Stimulated activated CD4-positive, alpha-beta T cell treated with anti-CD3 and anti-CD28 coated beads, Interleukin-12 subunit alpha, Interleukin-12 subunit beta, amount 100 ng/mL, for 4 hours (primary cell): Measurements from ENCODE around the gene MAMLD1.
A peak's percentile ranks its signal among the peaks of the same experiment; 100 is the strongest.
"Not testable (repeated sequence)": the region's sequence is repeated elsewhere in the genome, so short reads cannot be mapped to it uniquely, and the experiment has no call there.

Experiments used
- DNase-seq: peaks from one replicate; pipeline ENCODE4 v3.0.0-alpha.2; 2020

Gene MAMLD1

DNA sequence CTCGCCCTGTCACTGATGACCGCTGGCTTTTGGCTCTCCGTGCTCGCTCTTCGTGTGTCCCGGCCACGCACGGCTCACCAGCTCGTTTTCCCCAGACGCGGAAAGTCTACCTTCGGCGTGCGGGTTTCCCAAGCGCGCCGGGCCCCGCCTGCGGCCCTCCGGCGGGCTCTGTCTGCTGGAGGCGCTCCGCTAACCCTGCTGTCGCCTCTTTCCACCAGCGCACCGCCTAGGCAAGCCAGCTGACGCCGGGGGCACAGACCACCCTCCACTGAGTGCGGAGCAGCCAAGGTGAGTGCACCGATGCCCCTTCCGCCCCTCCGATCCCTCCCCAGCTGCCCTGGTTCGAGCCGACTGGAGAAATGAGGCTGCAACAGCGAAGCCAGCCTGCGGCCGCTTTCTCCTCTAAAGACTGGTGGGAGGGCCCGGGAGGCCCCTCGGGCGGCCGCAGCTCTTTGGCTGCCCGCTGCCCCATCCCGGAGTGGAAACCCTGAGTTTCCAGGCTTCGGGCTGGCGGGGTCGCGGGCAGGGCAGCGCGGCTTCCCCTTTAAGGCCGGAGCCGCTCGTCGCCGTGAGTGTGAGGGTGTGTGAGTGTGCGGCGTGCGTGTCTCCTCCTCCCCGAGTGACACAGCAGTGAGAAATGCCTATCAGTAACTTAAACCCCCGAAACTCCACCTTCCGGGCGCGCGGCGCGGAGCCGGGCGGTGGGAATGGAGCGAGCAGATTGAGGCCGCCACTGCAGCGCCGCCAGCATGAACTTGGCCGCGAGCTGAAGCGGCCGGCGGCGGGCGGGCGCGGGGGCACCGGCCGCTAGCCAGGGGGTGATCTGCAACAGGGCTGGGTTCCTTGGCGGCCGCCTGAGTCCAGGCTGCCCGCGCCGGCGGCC, at the start of gene MAMLD1:
TSS of gene MAMLD1 (plus strand) at position 719 of the 883 bp plus-strand sequence. CDS start 82,200 bp downstream, outside the sequence.
- DNase-seq: peak; percentile 58

DNA sequence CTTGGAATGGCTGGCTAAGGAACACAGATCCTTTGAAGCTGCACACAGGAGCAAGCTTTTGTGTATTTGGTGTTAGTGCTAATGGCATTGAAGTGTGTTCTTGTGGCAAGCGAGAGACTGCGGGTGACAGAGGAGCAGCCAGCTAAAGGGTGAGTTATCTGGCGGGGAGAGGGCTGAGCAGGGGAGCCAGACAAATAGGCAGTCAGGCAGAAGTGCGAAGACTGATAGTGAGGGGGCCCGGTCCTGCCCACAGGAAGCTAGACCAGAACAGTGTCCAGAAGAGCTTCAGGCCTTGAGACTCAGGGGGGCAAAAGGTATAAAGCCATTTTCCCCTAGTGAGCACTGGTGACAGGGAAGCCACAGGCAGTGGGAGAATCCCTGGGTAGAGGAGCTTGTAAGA, 49.6 kb upstream of the MAMLD1 start:
- DNase-seq: no peak

DNA sequence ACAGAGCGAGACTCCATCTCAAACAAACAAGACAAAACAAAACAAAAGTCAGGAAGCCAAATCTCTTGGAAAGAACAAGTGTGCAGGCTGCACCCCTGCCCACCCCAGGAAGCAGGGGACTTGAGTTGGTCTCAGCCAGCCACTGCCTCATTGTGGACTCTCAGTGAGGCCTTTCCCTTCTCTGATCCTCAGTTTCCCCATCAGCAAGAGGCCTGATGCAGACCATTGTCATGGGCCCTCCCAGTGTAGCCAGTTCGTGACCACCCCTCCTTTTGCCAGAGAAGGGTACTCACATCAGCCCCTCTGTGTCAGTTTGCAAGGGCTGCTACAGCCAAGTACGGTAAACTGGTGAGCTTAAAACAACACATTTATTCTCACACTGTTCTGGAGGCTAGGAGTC, 48.9 kb upstream of the MAMLD1 start:
- no peak for DNase-seq

- DNase-seq: no peak
Observed at GRCh38 chrX:150316564-150316963, 46.6 kb upstream of the MAMLD1 start.

DNA sequence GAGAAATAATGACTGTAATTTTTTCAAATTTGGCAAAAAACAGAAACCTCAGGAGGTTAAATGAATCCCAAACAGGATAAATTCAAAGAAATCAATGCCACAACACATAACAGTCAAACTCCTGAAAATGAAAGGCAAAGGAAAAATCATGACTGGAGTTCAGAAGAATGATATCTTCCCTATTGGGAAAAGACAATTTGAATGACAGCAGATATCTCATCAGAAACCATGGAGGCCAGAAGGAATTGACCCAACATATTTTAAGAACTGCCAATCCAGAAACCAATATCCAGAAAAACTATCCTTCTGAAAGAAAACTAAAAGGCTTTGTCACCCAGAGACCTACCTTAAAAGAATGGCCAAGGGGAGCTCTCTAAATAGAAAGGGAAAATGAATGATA, 40.1 kb upstream of the MAMLD1 start:
- no peak for DNase-seq

GRCh38 chrX:150324035-150324728, 38.9 kb upstream of the MAMLD1 start:
- no peak for DNase-seq

GRCh38 chrX:150324919-150325318, 38.2 kb upstream of the MAMLD1 start:
- DNase-seq: no peak

DNA sequence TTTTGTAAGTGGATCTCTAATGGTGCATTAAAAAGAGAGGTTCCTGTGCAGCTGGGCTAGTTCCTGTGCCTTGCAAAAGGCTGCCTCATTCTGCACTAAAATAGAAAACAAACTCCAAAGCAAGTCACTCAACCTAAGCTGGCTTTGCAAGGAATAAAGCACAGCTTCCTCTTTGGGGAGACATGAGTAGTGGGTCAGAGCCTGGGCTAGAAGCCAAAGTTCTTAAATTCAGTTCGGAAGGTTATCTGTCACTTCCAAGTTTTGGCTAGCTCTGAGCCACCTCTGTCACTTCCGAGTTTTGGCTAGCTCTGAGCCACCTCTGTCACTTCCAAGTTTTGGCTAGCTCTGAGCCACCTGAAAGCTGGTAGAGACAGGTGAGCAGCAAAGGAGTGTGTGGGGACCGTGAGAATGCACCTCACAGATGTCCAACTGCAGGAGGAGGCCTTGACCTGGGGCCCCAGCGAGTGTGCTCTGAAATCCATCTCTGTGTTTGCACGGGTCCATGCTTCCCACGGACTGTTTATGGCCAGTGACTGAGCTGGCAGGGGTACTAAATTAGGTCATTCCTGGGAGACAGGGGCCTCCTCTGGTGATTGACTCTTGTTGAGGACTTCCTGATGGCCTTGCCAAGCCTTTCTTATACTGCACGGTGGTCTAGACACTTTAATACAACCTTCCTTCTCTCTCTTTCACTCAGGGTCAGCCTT, 36.4 kb upstream of the MAMLD1 start:
- no peak for DNase-seq

DNA sequence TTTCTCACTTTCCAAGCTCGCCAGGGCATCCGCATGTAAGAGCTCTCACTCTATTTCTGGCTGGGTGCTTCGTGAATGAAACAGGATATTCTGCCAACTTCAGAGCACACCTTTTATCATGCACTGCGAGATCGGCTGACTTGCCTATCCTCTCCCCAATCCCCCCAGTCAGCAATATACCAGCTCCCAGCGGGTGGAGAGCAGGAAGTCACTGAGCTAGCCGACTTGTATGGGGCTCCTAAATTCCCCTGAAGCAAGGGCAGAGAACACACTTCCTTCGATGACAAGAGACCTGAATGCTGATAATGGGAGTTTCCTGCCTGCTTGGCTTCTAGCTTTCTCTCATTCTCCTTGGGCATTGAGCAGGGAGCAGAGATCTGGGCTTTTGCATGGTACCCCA, 33.8 kb upstream of the MAMLD1 start:
- no peak for DNase-seq

DNA sequence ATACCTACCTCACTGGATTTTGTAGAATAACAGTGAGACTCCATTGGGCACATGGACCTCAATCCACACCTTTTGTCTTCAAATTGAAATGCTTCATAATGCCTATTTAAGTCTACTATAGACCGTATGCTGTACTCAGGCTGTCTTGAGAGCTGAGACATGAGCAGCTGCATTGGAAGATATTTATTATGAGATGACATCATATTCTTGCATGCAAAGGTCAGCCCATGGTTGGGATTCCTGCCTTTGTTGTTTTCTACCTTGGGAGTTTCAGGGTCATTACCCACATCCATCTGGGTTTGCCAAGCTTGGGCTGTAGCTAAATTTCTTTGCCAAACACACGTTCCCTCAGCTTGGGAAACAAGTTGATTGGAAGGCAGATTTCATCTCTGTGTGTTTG, 33.2 kb upstream of the MAMLD1 start:
- no peak for DNase-seq

- no peak for DNase-seq
Observed at GRCh38 chrX:150332023-150332422, 31.1 kb upstream of the MAMLD1 start.

DNA sequence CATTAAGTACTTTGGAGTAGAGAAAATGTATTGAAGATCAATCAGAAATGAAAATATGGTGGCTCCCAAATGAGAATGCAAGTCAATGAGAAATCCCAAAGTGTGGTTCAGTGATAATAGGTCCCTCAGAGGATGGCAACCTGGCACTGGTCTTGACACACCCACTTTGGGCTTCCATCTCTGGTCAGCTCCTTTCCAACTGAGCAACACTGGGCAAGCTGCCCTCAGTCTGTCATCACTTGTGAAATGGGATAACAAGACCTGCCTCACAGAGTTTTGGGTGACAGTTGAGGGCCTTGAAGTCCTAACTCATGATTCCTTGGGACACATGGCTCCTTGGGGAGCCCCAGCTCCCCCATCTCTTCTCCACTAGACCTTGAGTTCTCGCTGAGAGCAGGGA, 29.0 kb upstream of the MAMLD1 start:
- DNase-seq: no peak

DNA sequence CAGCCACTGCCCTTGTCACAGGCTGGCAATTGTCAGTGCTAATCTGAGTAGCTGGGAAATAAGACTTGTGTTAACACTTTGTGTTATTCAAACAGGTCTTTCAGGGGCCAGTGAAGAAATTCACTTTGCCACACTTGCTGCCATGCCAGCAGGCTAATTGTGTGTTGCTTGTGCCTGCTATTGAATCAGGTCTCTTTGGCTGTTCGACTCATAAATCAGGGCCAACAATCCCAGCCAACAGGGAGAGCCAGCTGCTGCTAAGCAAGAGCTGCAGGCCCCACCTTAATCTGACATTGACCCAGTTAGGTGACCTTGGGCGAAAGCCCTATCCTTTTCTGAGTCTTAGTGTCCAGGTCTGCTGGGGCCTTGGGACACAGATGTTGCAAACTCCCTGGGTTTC, 28.1 kb upstream of the MAMLD1 start:
- DNase-seq: no peak

DNA sequence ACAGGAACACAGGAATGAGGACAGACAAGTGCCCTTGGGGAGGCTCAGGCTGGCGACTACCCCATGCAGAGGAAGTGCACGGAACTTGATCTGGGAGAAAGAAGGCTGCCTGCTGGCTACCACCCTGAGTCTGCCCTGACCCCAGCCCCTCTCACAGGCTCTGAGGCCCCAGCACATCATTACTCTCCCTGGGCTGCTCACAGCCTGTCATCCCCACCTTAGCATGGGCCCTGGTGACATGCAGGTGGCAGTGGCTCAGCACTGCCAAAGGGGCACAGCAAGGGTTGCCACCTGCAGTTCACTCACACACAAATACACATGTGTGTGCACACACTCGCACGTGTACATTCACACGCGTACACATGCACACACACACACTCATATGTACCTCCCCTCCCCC, 26.1 kb upstream of the MAMLD1 start:
- no peak for DNase-seq

DNA sequence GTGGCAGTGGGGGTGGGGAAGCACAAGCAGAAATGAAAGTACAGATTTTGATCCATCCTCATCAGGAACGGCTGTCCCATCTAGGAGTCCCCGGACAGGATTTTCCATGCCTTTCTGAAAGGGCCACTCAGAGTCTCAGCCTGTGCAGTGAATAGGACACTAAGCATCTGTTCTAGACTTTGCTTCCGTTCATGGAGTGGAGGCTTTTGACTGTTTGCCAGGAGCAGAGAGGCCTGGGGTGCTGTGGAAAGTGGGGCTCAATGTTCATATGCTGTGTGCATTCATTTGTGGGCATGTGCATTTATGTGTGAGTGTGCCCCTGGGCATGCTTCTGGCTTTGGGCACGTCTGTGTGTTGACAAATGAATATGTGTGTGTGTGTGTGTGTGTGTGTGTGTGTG, 25.6 kb upstream of the MAMLD1 start:
- DNase-seq: no peak

DNA sequence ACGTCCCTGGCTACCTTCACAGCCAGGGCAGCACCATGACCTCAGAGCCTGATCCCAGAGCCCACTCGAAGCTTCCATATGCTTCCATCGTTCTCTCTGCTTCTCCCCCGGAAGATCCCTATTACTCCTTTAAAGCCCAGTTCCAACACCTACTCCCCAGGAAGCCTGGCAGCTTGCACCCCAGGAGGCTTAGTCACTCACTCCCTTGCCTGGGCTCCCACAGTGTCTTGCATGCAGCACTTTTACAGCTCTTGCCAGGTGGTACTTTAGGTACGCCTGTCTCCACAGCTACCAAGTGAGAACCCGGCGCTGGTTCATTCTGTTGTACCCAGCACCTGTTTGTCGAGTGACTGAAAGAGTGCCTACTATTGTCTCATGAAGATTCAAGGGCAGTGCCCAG, 24.5 kb upstream of the MAMLD1 start:
- no peak for DNase-seq

GRCh38 chrX:150339736-150340135, 23.4 kb upstream of the MAMLD1 start:
- no peak for DNase-seq

- not testable (repeated sequence) for DNase-seq
Observed at GRCh38 chrX:150340326-150340725, 22.8 kb upstream of the MAMLD1 start.

DNA sequence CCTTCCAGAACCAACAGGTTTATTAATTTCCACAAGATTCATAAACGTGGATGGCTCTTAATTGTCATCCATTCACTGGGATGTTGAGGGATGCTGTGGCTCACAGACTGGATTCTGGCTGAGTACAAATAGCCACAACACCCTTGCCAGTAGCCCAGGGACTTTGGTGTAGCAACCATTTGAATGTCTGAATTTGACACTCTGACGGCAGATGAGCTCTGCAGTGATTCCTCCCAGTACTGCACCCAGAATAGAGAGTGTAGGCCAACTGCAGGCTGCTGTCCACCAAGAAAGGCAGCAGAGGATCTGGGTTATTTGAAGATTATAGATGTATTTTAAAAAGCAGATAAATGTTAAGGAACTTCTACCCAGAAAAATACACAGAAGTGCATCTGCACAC, 15.6 kb upstream of the MAMLD1 start:
- DNase-seq: no peak

- no peak for DNase-seq
Observed at GRCh38 chrX:150348365-150348764, 14.8 kb upstream of the MAMLD1 start.

GRCh38 chrX:150352114-150352513, 11.0 kb upstream of the MAMLD1 start:
- no peak for DNase-seq

DNA sequence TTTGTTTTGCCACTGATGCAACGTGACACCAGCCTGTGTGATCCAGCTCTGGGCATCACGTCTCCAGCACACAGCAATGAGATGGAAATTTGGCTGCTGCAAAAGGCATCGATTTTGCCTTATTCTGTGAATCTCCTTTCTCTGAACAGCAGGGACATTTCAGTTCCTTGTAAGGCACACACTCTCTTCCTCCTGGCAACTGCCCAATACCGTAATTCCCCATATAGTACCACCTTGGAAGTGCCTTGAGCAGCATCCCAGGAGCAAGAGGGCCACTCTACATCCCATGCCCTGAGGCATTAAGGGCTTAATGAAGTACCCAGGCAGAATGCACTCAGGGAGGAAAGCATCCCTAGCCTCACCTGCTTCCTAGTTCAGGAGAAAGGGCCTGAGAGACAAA, 10.5 kb upstream of the MAMLD1 start:
- no peak for DNase-seq

DNA sequence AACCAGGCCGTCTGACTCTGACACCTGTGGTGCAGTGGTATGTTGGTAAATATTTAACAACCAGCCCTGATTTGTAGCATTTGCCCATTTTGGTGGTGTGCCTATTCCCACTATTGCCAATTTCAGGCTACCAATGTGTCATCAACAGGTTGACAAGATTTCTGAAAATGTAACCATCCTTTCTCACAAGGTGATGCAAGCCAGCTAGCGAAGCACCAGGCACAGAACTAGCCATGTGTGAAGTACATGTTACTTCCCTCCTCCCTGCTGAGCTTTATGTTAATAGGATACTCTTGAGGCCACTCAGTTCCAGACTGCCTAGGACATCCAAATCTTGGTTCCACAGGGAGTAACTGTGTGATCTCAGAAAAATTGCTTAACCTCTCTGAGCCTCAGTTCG, 7.2 kb upstream of the MAMLD1 start:
- DNase-seq: no peak

- no peak for DNase-seq
Observed at GRCh38 chrX:150357790-150358189, 5.3 kb upstream of the MAMLD1 start.
